Ishikawa (cell line): ENCODE measurements around the gene IL17RE.

Experiments
- CEBPB ChIP-seq: IDR thresholded peaks from 2 replicates; pipeline ENCODE4 v1.6.1; 2012
- CREB1 ChIP-seq: IDR thresholded peaks from 2 replicates; pipeline ENCODE4 v1.6.1; 2012; ENCODE audit warnings: low read depth
- EGR1 ChIP-seq: IDR thresholded peaks from 2 replicates; pipeline ENCODE4 v1.6.1; 2012
- EP300 ChIP-seq: IDR thresholded peaks from 2 replicates; pipeline ENCODE4 v1.6.1; 2012; ENCODE audit warnings: borderline replicate concordance
- FOXM1 ChIP-seq: IDR thresholded peaks from 2 replicates; pipeline ENCODE4 v1.6.1; 2012; ENCODE audit warnings: low read depth, borderline replicate concordance
- NFIC ChIP-seq: IDR thresholded peaks from 2 replicates; pipeline ENCODE4 v1.6.1; 2012
- RAD21 ChIP-seq: IDR thresholded peaks from 2 replicates; pipeline ENCODE4 v1.6.1; 2012; ENCODE audit warnings: low read depth
- TAF1 ChIP-seq: IDR thresholded peaks from 2 replicates; pipeline ENCODE4 v1.6.1; 2012; ENCODE audit warnings: low read depth, mild to moderate bottlenecking
- TCF12 ChIP-seq: IDR thresholded peaks from 2 replicates; pipeline ENCODE4 v1.6.1; 2012; ENCODE audit warnings: low read depth
- TEAD4 ChIP-seq: IDR thresholded peaks from 2 replicates; pipeline ENCODE4 v1.6.1; 2012
- USF1 ChIP-seq: IDR thresholded peaks from 2 replicates; pipeline ENCODE4 v1.6.1; 2012
- YY1 ChIP-seq: IDR thresholded peaks from 2 replicates; pipeline ENCODE4 v1.6.1; 2012; ENCODE audit warnings: low read depth
- ZBTB7A ChIP-seq: IDR thresholded peaks from 2 replicates; pipeline ENCODE4 v1.6.1; 2012; ENCODE audit warnings: low read depth
- TF ChIP-seq, protein P1 (sequence below): IDR thresholded peaks from 2 replicates; pipeline ENCODE4 v1.6.1; 2012; ENCODE audit warnings: low read depth, mild to moderate bottlenecking
- TF ChIP-seq, protein P2 (sequence below): IDR thresholded peaks from 2 replicates; pipeline ENCODE4 v1.6.1; 2012

IL17RE gene

GRCh38 chr3:9861626-9862130 is 41.0 kb upstream of the IL17RE start:
- TF ChIP-seq YY1 (no peak), USF1 (no peak), EP300 (no peak), RAD21 (no peak), FOXM1 (no peak)

GRCh38 chr3:9862391-9863057 is 40.1 kb upstream of the IL17RE start:
- TF ChIP-seq USF1 (no peak), YY1 (no peak), FOXM1 (no peak), NFIC (no peak), CEBPB (no peak), ZBTB7A (no peak), TEAD4 (no peak), EGR1 (no peak), EP300 (no peak)
- TF ChIP-seq, protein P1, sequence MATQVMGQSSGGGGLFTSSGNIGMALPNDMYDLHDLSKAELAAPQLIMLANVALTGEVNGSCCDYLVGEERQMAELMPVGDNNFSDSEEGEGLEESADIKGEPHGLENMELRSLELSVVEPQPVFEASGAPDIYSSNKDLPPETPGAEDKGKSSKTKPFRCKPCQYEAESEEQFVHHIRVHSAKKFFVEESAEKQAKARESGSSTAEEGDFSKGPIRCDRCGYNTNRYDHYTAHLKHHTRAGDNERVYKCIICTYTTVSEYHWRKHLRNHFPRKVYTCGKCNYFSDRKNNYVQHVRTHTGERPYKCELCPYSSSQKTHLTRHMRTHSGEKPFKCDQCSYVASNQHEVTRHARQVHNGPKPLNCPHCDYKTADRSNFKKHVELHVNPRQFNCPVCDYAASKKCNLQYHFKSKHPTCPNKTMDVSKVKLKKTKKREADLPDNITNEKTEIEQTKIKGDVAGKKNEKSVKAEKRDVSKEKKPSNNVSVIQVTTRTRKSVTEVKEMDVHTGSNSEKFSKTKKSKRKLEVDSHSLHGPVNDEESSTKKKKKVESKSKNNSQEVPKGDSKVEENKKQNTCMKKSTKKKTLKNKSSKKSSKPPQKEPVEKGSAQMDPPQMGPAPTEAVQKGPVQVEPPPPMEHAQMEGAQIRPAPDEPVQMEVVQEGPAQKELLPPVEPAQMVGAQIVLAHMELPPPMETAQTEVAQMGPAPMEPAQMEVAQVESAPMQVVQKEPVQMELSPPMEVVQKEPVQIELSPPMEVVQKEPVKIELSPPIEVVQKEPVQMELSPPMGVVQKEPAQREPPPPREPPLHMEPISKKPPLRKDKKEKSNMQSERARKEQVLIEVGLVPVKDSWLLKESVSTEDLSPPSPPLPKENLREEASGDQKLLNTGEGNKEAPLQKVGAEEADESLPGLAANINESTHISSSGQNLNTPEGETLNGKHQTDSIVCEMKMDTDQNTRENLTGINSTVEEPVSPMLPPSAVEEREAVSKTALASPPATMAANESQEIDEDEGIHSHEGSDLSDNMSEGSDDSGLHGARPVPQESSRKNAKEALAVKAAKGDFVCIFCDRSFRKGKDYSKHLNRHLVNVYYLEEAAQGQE, result no peak

DNA sequence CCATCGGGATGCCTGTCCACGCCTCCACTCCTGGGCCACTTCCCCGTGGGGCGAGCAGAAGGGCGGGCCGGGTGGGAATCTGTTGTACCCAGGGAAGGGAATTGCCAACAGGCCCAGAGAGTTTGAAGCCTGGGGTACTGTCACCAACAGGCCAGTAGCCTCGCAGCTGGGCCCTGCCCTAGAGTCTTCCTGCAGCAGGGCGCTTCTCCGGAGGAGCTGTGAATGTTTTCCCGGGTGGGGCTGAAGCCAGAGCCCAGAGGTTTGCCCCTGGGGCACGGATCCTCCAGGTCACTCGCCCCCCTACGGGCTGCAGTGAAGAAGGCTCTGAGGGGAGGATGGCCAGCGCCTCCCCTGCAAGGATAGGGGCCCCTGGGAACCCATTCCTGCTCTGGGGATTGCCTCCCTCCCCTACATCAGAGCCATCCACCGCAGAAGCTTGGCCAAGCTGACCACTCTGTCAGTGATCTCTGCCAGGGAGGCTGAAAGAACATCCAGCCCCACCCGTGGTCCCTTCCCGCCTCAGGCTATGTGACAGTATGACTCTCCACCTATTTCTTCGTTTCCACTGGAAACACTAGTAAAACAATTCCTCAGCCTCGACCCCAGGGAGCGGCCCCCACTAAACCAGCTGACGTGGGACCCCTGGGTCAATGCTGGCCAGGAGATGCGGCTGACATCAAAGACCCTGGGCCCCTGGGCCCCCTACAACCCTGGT is 39.4 kb upstream of the IL17RE start:
- no peak for TF ChIP-seq RAD21

DNA sequence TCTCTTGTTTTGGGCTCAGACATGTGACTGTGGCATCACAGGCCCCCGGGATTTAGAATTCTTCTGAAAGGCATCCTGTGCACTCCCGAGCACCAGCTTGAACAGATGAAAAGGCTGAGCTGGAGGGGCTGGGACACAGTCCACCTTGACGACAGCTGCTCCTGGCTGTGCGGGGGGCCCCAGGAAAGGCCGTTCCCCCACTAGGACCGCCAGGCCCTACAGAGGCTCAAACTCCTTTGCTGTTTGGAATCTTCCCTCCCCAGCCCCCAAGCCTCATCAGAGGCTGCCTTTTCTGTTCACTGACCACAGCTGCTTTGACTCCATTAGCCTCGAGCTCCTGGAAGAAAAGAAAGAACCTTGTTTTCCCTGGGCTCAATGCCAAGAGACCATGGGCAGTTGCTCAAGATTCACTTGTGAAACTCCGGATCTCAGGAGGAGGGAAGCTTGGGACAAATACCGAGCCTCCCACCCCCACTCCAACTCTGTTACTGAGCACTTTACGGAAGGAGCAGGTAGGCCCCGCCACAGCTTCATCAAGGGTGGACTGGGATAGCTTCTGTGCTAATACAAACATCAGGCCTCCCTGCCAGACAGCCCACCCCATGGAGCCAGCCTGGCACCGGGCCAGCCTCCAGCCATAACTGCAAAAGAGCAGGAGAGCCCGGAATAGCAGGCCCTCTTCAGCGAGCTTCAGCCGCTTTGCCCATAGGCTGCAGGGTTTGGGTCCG is 38.3 kb upstream of the IL17RE start:
- peak; percentile 86 for TF ChIP-seq CEBPB
- TF ChIP-seq EGR1, result no peak
- TF ChIP-seq NFIC, result peak; percentile 59

- TF ChIP-seq, protein P1, result no peak
- TF ChIP-seq CREB1, result no peak
- TF ChIP-seq ZBTB7A, result no peak
- no peak for TF ChIP-seq FOXM1
- no peak for TF ChIP-seq YY1
- TF ChIP-seq EGR1, result no peak
- TF ChIP-seq TAF1, result no peak
- no peak for TF ChIP-seq RAD21
- no peak for TF ChIP-seq NFIC
- no peak for TF ChIP-seq USF1
- no peak for TF ChIP-seq CEBPB
- no peak for TF ChIP-seq TEAD4
- no peak for TF ChIP-seq TCF12
- no peak for TF ChIP-seq EP300
- TF ChIP-seq, protein P2, sequence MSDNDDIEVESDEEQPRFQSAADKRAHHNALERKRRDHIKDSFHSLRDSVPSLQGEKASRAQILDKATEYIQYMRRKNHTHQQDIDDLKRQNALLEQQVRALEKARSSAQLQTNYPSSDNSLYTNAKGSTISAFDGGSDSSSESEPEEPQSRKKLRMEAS, result no peak
These were observed 36.0 kb upstream of the IL17RE start for GRCh38 chr3:9866639-9867038.

- no peak for TF ChIP-seq USF1
- no peak for TF ChIP-seq TAF1
These were observed 35.5 kb upstream of the IL17RE start for GRCh38 chr3:9867106-9867505.
